ENCODE measurements around the gene SNTG2. TPM values are rescaled to one million over a fixed set of nuclear protein-coding genes. Genes with fewer than 3 reads are reported as not detected.
A peak's percentile ranks its signal among the peaks of the same experiment; 100 is the strongest.

Gene SNTG2
- total and polyA plus RNA-seq, 2 of the 13 experiments (the other 11 are each of a cell fraction or from before 2014, with no cell fraction given) = not detected

- Histone ChIP-seq H3K27me3 (ENCODE audit: control insufficient read depth in 1 of 2, insufficient read depth in 2 of 2, low read length in 2 of 2) (peaks cover 3 to 18% of the 10 kb centered on the region in 2 experiments; a peak in 4 of 5 replicates), H3K4me3 (replicated peaks in 1 of 3; ENCODE audit: insufficient read depth in 1 of 3, low read depth in 2 of 3, low read length in 3 of 3) (no peak overlapping the region), H3K36me3 (replicated peaks in 1 of 2; ENCODE audit: control insufficient read depth in 1 of 2, insufficient read depth in 2 of 2, low read length in 2 of 2) (no peaks in the 10 kb centered on the region), H3K27ac (ENCODE audit: extremely low read length, insufficient read depth, low read length) (no peak overlapping the region), H3K79me2 (ENCODE audit: insufficient read depth, low read length) (no peaks in the 10 kb centered on the region), H4K20me1 (ENCODE audit: insufficient read depth, low read length) (no peaks in the 10 kb centered on the region; the same call in 1 of the 2 replicates), H3K4me2 (ENCODE audit: low read depth, low read length) (no peak overlapping the region), H3K9me3 (ENCODE audit: low read length) (peaks cover 9% of the 10 kb centered on the region; the same call in 1 of the 2 replicates), H3K9ac (ENCODE audit: insufficient read depth, low read depth, low read length) (no peak overlapping the region), H2AFZ (ENCODE audit: low read length) (no peak overlapping the region), H3K4me1 (ENCODE audit: insufficient read depth, low read length) (no peaks in the 10 kb centered on the region)
- FAIRE-seq (no peak), ATAC-seq (peak; percentile 34; the same call in 2 of the 3 replicates), DNase-seq (ENCODE audit: low spot score) (no peak)
- no TSS peak for BruUV-seq (replicated peaks)
- 27% methylated on average over 8 of the region's 8 CpGs for WGBS (ENCODE audit: low lambda C conversion rate)
- TF ChIP-seq TBX3 (IDR thresholded peaks at IDR 0.05; ENCODE audit: borderline replicate concordance) (no peak), MED8 (CRISPR knock-in tag; IDR thresholded peaks at IDR 0.05; ENCODE audit: insufficient replicate concordance) (no peak)
- intact Hi-C loops (cut with micrococcal nuclease; ENCODE audit: unreplicated experiment) = no loop called here
- ChIA-PET CTCF (ENCODE audit: low intra/inter-chr PET ratio, low total read pairs) (no interaction called here), POLR2A (no interaction called here)
- in situ Hi-C loops (cut with HindIII; ENCODE audit: extremely low pct_ligation_motif_present, low pct_unique_long_range_greater_than_20kb) = no loop called here
These were observed 13.9 kb downstream of the SNTG2 start for GRCh38 chr2:964562-964961.

GRCh38 chr2:965640-966147, 15.0 kb downstream of the SNTG2 start:
- H3K9me3 ChIP-seq (ENCODE audit: low read length) = peaks cover 9% of the 10 kb centered on the region; the same call in 1 of the 2 replicates
- BruUV-seq (replicated peaks) = no TSS peak
- TF ChIP-seq THYN1 (CRISPR knock-in tag; IDR thresholded peaks at IDR 0.05; ENCODE audit: borderline replicate concordance, low read depth) (no peak), NCOA5 (CRISPR knock-in tag; IDR thresholded peaks at IDR 0.05) (no peak), GATA4 (IDR thresholded peaks at IDR 0.05; ENCODE audit: borderline replicate concordance, low read depth) (no peak), CREM (IDR thresholded peaks at IDR 0.05) (no peak), CREM (CRISPR knock-in tag; IDR thresholded peaks at IDR 0.05) (no peak)
- no peaks in the 10 kb centered on the region for H3K4me1 ChIP-seq (ENCODE audit: insufficient read depth, low read length)
- H4K20me1 ChIP-seq (ENCODE audit: insufficient read depth, low read length) = no peaks in the 10 kb centered on the region
- DNase-seq (ENCODE audit: low spot score) = no peak
- ATAC-seq = peak; percentile 25; the same call in 2 of the 3 replicates
- CTCF ChIA-PET (ENCODE audit: low intra/inter-chr PET ratio, low total read pairs) = no interaction called here
- no peak for FAIRE-seq
- H3K27me3 ChIP-seq (ENCODE audit: control insufficient read depth in 1 of 2, insufficient read depth in 2 of 2, low read length in 2 of 2) = peaks cover 0 to 9% of the 10 kb centered on the region in 2 experiments; a peak in 3 of 5 replicates
- H3K36me3 ChIP-seq (replicated peaks in 1 of 2; ENCODE audit: control insufficient read depth in 1 of 2, insufficient read depth in 2 of 2, low read length in 2 of 2) = no peaks in the 10 kb centered on the region
- WGBS (ENCODE audit: low lambda C conversion rate) = 39% methylated on average over 12 of the region's 12 CpGs
- H3K4me2 ChIP-seq (ENCODE audit: low read depth, low read length) = no peak overlapping the region
- POLR2A ChIA-PET = no interaction called here
- H3K79me2 ChIP-seq (ENCODE audit: insufficient read depth, low read length) = no peaks in the 10 kb centered on the region
- in situ Hi-C loops (cut with HindIII; ENCODE audit: extremely low pct_ligation_motif_present, low pct_unique_long_range_greater_than_20kb) = no loop called here
- H3K27ac ChIP-seq (ENCODE audit: extremely low read length, insufficient read depth, low read length) = no peak overlapping the region
- no peak overlapping the region for H2AFZ ChIP-seq (ENCODE audit: low read length)
- H3K9ac ChIP-seq (ENCODE audit: insufficient read depth, low read depth, low read length) = no peak overlapping the region
- H3K4me3 ChIP-seq (replicated peaks in 1 of 3; ENCODE audit: insufficient read depth in 1 of 3, low read depth in 2 of 3, low read length in 3 of 3) = no peak overlapping the region
- intact Hi-C loops (cut with micrococcal nuclease; ENCODE audit: unreplicated experiment) = no loop called here
